Transverse colon (tissue), 4 donors: ENCODE measurements around the gene ZBP1. TPM values are rescaled to one million over a fixed set of nuclear protein-coding genes. Genes with fewer than 3 reads are reported as not detected.

Experiments used
- DNase-seq: peaks from one replicate; pipeline ENCODE4 v3.0.0-alpha.2; 2019
- H3K27ac ChIP-seq, 4 donors: fragments of 200-600 bp; sonication (generic); 2 replicates each; pipeline ENCODE4 v1.5.1; 2016 to 2018; ENCODE audit warnings: inconsistent platforms in 4 of 4
- H3K27me3 ChIP-seq: fragments of 200-600 bp; sonication (generic); 2 replicates; pipeline ENCODE4 v1.5.1; 2017; ENCODE audit warnings: inconsistent platforms
- H3K36me3 ChIP-seq, 4 donors: fragments of 200-600 bp; sonication (generic); 2 replicates each; pipeline ENCODE4 v1.5.1; 2017 to 2019; ENCODE audit warnings: inconsistent platforms in 4 of 4
- H3K4me1 ChIP-seq, 4 donors: fragments of 200-600 bp; sonication (generic); 2 replicates each; pipeline ENCODE4 v1.5.1; 2017 to 2020; ENCODE audit warnings: inconsistent platforms in 4 of 4
- H3K4me3 ChIP-seq, 4 donors: fragments of 200-600 bp; sonication (generic); 1 replicate in 1 of 4; 2 replicates in 3 of 4; pipeline versions ENCODE4 v1.5.1 to v1.6.1; 2017 to 2019; ENCODE audit warnings: inconsistent platforms in 4 of 4
- H3K9me3 ChIP-seq, 2 donors: fragments of 200-600 bp; sonication (generic); 2 replicates each; pipeline ENCODE4 v1.5.1; 2017 to 2019; ENCODE audit warnings: inconsistent platforms in 2 of 2
- CTCF ChIP-seq, 5 experiments: fragments of 200-600 bp in 3 of 5; fragments of 450-650 bp in 2 of 5; sonication (generic) in 3 of 5; IDR thresholded peaks; 1 replicate in 2 of 5; 2 replicates in 3 of 5; pipeline ENCODE4 v1.5.1; 2016 to 2017; ENCODE audit warnings: antibody characterized with exemption in 5 of 5, inconsistent platforms in 3 of 5, mild to moderate bottlenecking in 2 of 5, moderate library complexity in 1 of 5
- EP300 ChIP-seq: sonication (generic); formaldehyde crosslinking; IDR thresholded peaks from one replicate; pipeline ENCODE4 v1.6.1; 2017; ENCODE audit warnings: antibody characterized with exemption, low read depth
- POLR2A ChIP-seq: fragments of 450-650 bp; IDR thresholded peaks from one replicate; pipeline ENCODE4 v1.6.1; 2016; ENCODE audit warnings: antibody characterized with exemption, mild to moderate bottlenecking, moderate library complexity
- POLR2AphosphoS5 ChIP-seq, 3 donors: sonication (generic); formaldehyde crosslinking; IDR thresholded peaks; one replicate each; pipeline ENCODE4 v1.6.1; 2016; ENCODE audit warnings: antibody characterized with exemption in 3 of 3
- WGBS, 2 donors: methylation state at CpG; one replicate each; pipeline ENCODE4 v1.1.5; 2018; ENCODE audit warnings: low coverage in 1 of 2; 5-methylcytosine and 5-hydroxymethylcytosine counted together
- in situ Hi-C, 4 donors: fragments of 200-750 bp; cut with MboI; loops; one replicate each; pipeline versions ENCODE4 v1.15.0 to v1.15.1; 2017; ENCODE audit warnings: low sequenced_read_pairs in 3 of 4, low pct_ligation_motif_present in 1 of 4, low pct_unique_long_range_greater_than_20kb in 1 of 4
- intact Hi-C: fragments of 100-400 bp; cut with DNase I; formaldehyde crosslinking; loops from one replicate; pipeline ENCODE4 v1.15.1; 2023; ENCODE audit warnings: low total_unique reads
- total RNA-seq, 4 donors: library from RNA; depleted of rRNA; stranded (reverse); fragments of >200 nt; gene quantifications; one replicate each; pipeline ENCODE4 v1.1.0, GENCODE V29; 2016

ZBP1 gene
- total RNA-seq, 4 donors from 2014 or later: 1.6 to 4.4 TPM; not detected in 2

- Histone ChIP-seq H3K36me3 (no peaks in the 10 kb centered on the region), H3K4me1 (peaks cover 3 to 9% (median 5%) of the 10 kb centered on the region in 4 donors), H3K27me3 (no peaks in the 10 kb centered on the region), H3K27ac (no peak overlapping the region), H3K4me3 (no peak overlapping the region), H3K9me3 (no peaks in the 10 kb centered on the region)
- WGBS, 2 donors: 90% methylated on average over 4 to 26 of the region's 26 CpGs
- intact Hi-C loops (no loop called here), in situ Hi-C loops (loop anchor here in 2 of 4 donors (25.0 kb wide), 2 partner anchors 225 to 425 kb away; no protein-coding TSS in a partner anchor)
- TF ChIP-seq POLR2AphosphoS5 (IDR thresholded peaks at IDR 0.05) (no peak), EP300 (no peak), CTCF (IDR thresholded peaks at IDR 0.05) (no peak), POLR2A (no peak)
- peak; percentile 3 for DNase-seq
These were observed 41.7 kb upstream of the ZBP1 start for GRCh38 chr20:57661746-57662455.

GRCh38 chr20:57660922-57661745 lies 40.9 kb upstream of the ZBP1 start:
- DNase-seq: peak; percentile 5
- TF ChIP-seq CTCF (IDR thresholded peaks at IDR 0.05): no peak
- no peak for TF ChIP-seq POLR2A
- TF ChIP-seq POLR2AphosphoS5 (IDR thresholded peaks at IDR 0.05): no peak
- TF ChIP-seq EP300: no peak
- in situ Hi-C loops (loop anchor here in 2 of 4 donors (25.0 kb wide), 2 partner anchors 226 to 426 kb away; no protein-coding TSS in a partner anchor), intact Hi-C loops (no loop called here)
- H3K4me3 ChIP-seq: no peak overlapping the region
- no peaks in the 10 kb centered on the region for H3K27me3 ChIP-seq
- H3K27ac ChIP-seq: no peak overlapping the region
- H3K36me3 ChIP-seq: no peaks in the 10 kb centered on the region
- 76 to 79% methylated on average over 8 to 26 of the region's 31 CpGs for WGBS, 2 donors
- H3K4me1 ChIP-seq: peaks cover 3 to 9% (median 5%) of the 10 kb centered on the region in 4 donors
- no peaks in the 10 kb centered on the region for H3K9me3 ChIP-seq

GRCh38 chr20:57660181-57660921 lies 40.1 kb upstream of the ZBP1 start:
- no peak for TF ChIP-seq EP300
- no peak for TF ChIP-seq CTCF (IDR thresholded peaks at IDR 0.05)
- no peak for TF ChIP-seq POLR2A
- TF ChIP-seq POLR2AphosphoS5 (IDR thresholded peaks at IDR 0.05): no peak
- no peaks in the 10 kb centered on the region for H3K9me3 ChIP-seq
- no peak for DNase-seq
- in situ Hi-C loops (loop anchor here in 2 of 4 donors (25.0 kb wide), 2 partner anchors 227 to 427 kb away; no protein-coding TSS in a partner anchor), intact Hi-C loops (no loop called here)
- no peak overlapping the region for H3K4me3 ChIP-seq
- no peak overlapping the region for H3K27ac ChIP-seq
- H3K27me3 ChIP-seq: no peaks in the 10 kb centered on the region
- 84 to 96% methylated on average over 9 to 13 of the region's 13 CpGs for WGBS, 2 donors
- no peaks in the 10 kb centered on the region for H3K36me3 ChIP-seq
- peaks cover 3 to 9% (median 5%) of the 10 kb centered on the region in 4 donors for H3K4me1 ChIP-seq
